Kidney epithelial cell (primary cell): ENCODE results near the gene MGST1. TPM values are rescaled to one million over a fixed set of nuclear protein-coding genes. Genes with fewer than 3 reads are reported as not detected.
"Not testable (repeated sequence)": the region's sequence is repeated elsewhere in the genome, so short reads cannot be mapped to it uniquely, and the experiment has no call there.

Experiments used
- DNase-seq: peaks from one replicate; pipeline ENCODE4 v3.0.0-alpha.2; 2010; ENCODE audit warnings: low read depth
- H3K27me3 ChIP-seq: 2 replicates; pipeline ENCODE4 v1.6.0; 2011; ENCODE audit warnings: low read length; ENCODE audit not compliant: control insufficient read depth, insufficient read depth
- H3K36me3 ChIP-seq: 2 replicates; pipeline ENCODE4 v1.5.1; 2011; ENCODE audit warnings: low read length; ENCODE audit not compliant: control insufficient read depth, insufficient read depth
- H3K4me3 ChIP-seq: 2 replicates; pipeline ENCODE4 v1.5.1; 2011; ENCODE audit warnings: low read depth, mild to moderate bottlenecking, control low read depth, low read length
- total RNA-seq: library from RNA; depleted of rRNA; stranded (reverse); fragments of >200 nt; gene quantifications from 2 replicates; pipeline ENCODE4 v1.2.3, GENCODE V29; 2015
- TF ChIP-seq, protein P1 (sequence below): IDR thresholded peaks from 2 replicates; pipeline ENCODE4 v1.5.1; 2011; ENCODE audit warnings: mild to moderate bottlenecking, moderate library complexity, low read length, control low read depth, inconsistent platforms; ENCODE audit not compliant: insufficient read depth, poor library complexity, severe bottlenecking

Gene MGST1
- total RNA-seq, 1 donor from 2014 or later, result 12.8 TPM

DNA sequence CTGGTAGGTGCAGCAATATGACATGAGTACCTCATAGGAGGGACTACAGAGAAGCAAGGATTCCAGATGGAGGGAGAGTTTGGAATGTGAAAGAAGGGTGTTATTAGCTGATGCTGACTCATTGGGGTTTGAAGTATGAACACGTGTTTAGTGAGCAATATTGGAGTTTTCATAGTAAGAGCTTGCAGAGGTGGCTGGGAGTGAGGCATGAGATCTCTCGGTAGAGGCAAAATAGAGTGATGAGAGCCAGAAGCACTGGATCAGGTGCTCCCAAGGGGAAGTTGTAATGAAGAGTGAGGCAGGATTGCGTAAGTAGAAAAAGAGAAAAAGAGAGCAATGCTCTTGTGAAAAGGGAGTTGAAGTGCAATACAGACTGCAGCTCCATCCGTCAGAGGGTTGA lies 42.1 kb downstream of the MGST1 start:
- Histone ChIP-seq H3K36me3 (no peaks in the 10 kb centered on the region), H3K4me3 (no peak overlapping the region), H3K27me3 (no peaks in the 10 kb centered on the region)
- DNase-seq, result no peak
- TF ChIP-seq, protein P1, sequence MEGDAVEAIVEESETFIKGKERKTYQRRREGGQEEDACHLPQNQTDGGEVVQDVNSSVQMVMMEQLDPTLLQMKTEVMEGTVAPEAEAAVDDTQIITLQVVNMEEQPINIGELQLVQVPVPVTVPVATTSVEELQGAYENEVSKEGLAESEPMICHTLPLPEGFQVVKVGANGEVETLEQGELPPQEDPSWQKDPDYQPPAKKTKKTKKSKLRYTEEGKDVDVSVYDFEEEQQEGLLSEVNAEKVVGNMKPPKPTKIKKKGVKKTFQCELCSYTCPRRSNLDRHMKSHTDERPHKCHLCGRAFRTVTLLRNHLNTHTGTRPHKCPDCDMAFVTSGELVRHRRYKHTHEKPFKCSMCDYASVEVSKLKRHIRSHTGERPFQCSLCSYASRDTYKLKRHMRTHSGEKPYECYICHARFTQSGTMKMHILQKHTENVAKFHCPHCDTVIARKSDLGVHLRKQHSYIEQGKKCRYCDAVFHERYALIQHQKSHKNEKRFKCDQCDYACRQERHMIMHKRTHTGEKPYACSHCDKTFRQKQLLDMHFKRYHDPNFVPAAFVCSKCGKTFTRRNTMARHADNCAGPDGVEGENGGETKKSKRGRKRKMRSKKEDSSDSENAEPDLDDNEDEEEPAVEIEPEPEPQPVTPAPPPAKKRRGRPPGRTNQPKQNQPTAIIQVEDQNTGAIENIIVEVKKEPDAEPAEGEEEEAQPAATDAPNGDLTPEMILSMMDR, result no peak

DNA sequence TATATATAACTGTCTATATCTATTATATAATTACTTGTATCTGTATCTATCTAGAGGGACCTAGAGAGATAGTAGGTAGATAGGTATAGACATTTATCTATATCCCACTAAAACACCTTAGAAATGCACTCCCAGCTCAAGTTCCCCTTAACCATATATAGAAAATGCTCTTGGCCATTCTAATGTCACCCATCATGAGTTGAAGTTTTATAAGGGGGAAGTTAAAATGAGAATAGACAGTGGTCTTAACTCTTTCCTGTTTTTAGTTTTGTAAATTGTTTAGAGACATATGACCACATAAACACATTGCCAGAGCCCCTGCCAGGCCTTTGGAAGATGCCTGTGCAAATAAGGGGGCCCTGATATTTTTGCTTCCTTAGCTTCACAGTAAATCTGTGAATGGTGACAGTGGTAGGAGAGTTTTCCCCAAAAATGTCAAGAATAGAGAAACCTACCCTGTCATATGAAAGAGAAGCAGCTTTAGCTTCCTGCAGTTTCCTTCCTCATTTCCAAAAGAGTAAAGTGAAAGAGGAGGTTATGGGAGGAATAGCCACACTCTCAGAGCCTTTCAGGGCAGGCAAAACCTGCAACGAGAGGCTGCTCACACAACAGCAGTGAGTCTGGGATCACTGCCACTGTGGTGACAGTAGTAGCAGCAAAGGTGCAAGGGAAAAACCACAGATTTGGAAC lies 45.5 kb downstream of the MGST1 start:
- Histone ChIP-seq H3K36me3 (no peaks in the 10 kb centered on the region), H3K27me3 (no peaks in the 10 kb centered on the region), H3K4me3 (no peak overlapping the region)
- no peak for DNase-seq
- TF ChIP-seq, protein P1, result no peak

DNA sequence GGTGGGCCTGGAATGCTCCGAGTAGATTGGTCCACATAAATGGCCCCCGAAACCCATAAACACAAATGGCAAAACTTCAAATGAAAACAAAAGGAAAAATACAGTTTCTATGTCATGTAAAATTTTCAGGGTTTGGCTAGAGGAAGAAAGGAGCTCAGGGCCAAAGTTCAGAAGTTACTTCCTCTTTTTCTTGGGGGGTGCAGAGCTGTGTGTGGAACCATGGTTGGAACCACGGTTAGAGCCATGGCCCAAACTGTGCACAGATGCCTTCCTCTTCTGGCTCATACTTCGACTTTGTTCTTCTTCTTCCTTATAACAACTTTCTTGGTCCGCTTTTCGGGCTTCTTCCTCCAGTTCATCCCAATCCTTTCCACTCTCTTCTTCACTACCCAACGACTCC lies 51.7 kb downstream of the MGST1 start:
- Histone ChIP-seq H3K27me3 (no peaks in the 10 kb centered on the region), H3K36me3 (no peaks in the 10 kb centered on the region), H3K4me3 (no peak overlapping the region)
- no peak for DNase-seq
- TF ChIP-seq, protein P1, result no peak

DNA sequence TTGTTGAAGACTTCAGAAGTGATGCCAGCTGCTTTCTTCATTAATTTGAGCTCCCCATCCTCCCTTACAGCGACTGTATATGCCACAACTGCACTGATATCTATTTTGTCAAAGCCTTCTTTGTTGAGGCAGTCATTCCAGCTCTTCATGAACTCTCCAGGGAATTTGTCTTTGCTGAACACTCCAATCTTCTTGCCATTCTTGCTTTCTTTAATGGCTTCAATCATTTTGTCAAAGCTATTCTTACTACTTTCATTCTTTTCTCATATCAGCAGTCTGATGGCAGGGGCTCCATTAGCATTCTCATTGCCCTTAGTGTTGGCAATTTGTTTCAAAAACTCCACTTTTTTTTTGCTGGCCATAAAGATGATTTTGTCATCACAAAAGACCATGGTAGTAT lies 54.4 kb downstream of the MGST1 start:
- not testable (repeated sequence) for H3K27me3 ChIP-seq, H3K36me3 ChIP-seq, H3K4me3 ChIP-seq, DNase-seq

DNA sequence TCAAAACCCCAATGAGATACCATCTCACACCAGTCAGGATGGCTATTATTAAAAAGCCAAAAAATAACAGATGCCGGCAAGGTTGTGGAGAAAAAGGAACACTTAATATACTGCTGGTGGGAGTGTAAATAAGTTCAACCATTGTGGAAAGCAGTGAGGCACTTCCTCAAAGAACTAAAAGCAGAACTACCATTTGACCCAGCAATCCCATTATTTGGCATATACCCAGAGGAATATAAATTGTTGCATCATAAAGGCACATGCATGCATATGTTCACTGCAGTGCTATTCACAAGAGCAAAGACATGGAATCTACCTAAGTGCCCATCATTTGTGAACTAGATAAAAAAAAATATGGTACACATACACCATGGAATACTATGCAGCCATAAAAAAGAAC lies 59.9 kb downstream of the MGST1 start:
- H3K36me3 ChIP-seq, result no peaks in the 10 kb centered on the region
- DNase-seq, result no peak
- no peaks in the 10 kb centered on the region for H3K27me3 ChIP-seq
- no peak overlapping the region for H3K4me3 ChIP-seq
- TF ChIP-seq, protein P1, result no peak

Other genes starting within 250 kb of the MGST1 start
- not detected in 2 replicates for gene SLC15A5, start 70.0 kb upstream of the MGST1 start, total RNA-seq